Activated T-helper 1 cell treated with Interleukin-2 at 50 U/mL for 16 hours (primary cell): ENCODE data around the gene TBATA.

Experiments used
- DNase-seq: peaks from one replicate; pipeline ENCODE4 v3.0.0-alpha.2; 2020; ENCODE audit warnings: low read depth

TBATA gene

DNA sequence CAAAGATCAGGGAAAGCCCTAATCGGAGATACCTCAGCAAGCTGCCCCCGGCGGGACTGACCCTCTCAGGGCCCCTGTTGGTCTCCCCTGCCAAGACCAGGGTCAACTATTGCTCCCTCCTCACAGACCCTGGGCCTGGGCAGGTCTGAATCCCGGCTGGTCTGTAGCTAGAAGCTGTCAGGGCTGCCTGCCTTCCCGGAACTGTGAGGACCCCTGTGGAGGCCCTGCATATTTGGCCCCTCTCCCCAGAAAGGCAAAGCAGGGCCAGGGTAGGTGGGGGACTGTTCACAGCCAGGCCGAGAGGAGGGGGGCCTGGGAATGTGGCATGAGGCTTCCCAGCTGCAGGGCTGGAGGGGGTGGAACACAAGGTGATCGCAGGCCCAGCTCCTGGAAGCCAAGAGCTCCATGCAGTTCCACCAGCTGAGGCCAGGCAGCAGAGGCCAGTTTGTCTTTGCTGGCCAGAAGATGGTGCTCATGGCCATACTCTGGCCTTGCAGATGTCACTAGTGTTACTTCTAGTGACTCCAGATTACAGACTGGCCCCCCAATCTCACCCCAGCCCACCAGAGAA lies 24.1 kb downstream of the TBATA start:
- no peak for DNase-seq

- DNase-seq: no peak
Measured at GRCh38 chr10:70760271-70760787, 24.8 kb downstream of the TBATA start.

DNA sequence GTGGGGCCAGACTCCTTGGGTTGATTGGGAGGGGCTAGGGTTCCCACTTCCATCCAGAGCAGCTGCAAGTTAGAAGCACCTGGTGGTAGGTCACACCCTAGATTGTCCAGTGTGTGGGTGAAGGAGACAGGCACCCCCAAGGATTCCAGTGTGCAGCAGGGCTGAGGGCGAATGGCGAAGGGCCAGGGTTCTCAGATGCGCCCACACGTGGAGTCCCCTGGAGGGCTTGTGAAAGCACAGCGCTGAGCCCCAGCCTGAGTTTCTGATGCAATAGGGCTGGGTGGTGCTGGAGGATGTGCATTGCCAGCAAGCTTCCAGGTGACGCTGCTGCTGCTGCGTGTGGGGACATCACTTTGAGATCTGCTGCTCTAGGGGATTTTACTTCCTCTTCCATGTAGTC lies 25.4 kb downstream of the TBATA start:
- DNase-seq: no peak

GRCh38 chr10:70758757-70759514 lies 26.2 kb downstream of the TBATA start:
- DNase-seq: peak; percentile 33

DNA sequence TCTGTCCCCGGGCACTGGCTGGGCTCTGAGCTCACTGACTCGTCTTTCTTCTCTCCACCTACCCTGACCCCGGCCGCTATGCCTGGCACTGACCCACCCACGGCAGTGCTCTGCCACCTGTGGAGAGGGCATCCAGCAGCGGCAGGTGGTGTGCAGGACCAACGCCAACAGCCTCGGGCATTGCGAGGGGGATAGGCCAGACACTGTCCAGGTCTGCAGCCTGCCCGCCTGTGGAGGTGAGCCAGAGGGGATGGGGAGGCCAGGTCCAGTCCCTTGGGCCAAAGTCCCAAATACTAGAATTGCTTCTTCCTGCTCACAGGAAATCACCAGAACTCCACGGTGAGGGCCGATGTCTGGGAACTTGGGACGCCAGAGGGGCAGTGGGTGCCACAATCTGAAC lies 27.3 kb downstream of the TBATA start:
- no peak for DNase-seq

- no peak for DNase-seq
Measured at GRCh38 chr10:70756700-70757360, 28.3 kb downstream of the TBATA start.

- no peak for DNase-seq
Measured at GRCh38 chr10:70753841-70754621, 31.1 kb downstream of the TBATA start.

- DNase-seq: no peak
Measured at GRCh38 chr10:70753026-70753663, 32.0 kb downstream of the TBATA start.

GRCh38 chr10:70752571-70752970 lies 32.6 kb downstream of the TBATA start:
- no peak for DNase-seq

- DNase-seq: no peak
Measured at GRCh38 chr10:70751991-70752390, 33.2 kb downstream of the TBATA start.

GRCh38 chr10:70751356-70751755 lies 33.8 kb downstream of the TBATA start:
- DNase-seq: no peak

DNA sequence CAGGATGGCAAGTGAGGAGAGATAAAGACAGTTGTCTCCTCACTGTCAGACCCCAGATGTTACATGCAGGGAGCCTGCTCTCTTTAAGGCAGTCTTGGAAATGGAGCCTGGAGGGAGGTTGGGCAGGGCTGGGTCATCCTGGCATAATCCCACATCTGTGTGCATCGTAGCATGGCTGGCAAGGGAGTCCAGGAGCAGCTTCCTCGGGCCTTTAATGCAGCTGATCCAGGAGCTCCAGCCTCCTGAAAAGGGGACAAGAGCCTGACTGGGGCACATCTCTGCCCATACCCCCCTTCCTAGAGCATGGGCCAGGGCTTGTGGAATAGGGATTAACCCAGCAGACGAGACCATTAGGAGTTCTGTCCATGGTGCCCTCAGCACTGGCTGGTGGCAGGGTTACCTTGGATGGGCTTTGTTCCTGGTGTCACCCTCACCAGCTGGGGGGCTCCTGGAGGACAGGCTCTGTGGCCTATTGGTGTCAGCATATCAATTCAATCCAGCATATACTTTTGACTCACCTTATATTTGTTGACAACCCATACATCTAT lies 34.9 kb downstream of the TBATA start:
- no peak for DNase-seq

DNA sequence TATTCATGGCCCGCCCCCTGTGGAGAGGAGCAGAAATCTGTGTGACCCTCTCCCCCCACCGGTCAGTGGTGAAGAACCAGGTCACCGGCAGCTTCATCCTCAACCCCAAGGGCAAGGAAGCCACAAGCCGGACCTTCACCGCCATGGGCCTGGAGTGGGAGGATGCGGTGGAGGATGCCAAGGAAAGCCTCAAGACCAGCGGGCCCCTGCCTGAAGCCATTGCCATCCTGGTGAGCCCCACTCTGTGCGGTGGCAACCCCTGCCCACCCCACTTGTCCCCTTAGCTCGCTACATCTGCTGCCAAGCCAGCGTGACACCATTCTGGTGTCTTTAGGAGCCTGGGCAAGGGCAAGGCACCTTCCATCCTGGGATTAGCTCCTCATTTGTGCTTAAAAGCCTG lies 35.4 kb downstream of the TBATA start:
- no peak for DNase-seq

GRCh38 chr10:70748801-70749573 lies 36.2 kb downstream of the TBATA start:
- DNase-seq: no peak

DNA sequence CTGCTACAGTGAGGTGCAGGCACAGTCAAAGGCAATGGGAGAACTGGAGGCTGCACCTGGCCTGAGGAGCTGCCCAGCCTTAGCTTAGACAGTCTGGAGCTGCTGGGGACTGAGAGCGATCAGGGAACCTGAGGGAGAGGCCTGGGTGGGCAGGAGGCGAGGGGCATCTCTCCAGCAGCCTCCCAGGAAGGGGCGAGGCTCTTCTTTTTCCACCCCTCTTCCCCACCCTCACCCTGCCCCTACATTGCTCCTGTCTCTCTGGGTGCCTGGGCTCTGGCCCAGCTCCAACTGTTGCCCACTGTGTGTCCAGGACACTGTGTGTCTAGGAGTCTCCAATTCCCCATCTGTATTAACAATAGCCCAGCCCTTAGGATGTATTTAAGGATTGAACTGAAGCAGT lies 36.9 kb downstream of the TBATA start:
- no peak for DNase-seq

GRCh38 chr10:70747192-70747965 lies 37.8 kb downstream of the TBATA start:
- no peak for DNase-seq

GRCh38 chr10:70745555-70745954 lies 39.6 kb downstream of the TBATA start:
- DNase-seq: no peak

DNA sequence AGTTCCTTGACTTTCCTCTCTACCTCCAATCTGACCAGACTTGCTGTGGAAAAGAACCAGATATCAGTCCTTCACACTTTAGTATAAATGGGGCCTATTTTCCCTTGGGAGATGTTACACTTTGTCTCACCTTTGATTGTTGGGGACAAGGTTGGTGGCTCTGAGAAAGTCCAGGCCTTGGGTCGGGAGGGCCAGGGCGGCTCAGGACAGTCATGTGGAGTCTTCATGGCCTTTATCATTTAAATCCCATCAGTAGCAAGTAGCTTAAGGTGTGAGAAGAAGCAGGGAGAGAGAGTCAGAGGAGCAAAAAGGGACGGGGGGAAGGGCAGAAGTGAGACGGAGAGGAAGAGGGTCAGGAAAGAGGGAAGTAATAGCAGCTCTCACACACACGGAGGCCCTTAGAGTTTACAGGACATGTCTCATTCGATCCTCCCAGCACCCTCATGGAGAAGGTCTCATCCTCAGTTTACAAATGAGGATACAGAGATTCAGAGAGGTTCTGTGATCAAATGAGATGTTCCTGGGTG lies 40.5 kb downstream of the TBATA start:
- no peak for DNase-seq

DNA sequence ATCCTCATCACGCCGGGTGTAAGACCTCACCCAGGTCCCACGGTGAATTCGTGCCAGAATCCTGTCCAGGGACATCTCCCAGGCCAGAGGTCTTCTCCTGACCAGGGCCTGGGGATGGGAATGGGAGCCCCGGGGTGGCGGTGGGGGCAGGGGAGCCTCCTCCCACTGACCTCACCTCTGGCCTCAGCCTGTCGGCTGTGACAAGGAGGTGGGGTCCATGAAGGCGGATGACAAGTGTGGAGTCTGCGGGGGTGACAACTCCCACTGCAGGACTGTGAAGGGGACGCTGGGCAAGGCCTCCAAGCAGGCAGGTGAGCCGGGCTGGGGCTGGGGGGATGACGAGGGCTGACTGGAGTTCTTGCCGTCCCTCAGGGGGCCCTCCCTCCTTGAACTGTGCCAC lies 41.3 kb downstream of the TBATA start:
- no peak for DNase-seq

DNA sequence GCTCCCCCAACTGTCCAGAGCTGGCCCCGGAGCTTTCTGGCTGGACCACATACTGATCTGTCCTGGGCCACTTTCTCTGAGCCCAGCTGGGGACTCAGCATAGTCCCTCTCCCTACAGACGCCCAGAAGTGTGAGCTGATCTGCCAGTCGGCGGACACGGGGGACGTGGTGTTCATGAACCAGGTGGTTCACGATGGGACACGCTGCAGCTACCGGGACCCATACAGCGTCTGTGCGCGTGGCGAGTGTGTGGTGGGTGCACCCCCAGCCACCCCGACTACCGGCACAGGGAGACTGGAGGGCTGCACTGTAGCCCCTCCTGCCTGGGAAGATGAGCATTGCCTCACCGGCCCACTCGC lies 41.8 kb downstream of the TBATA start:
- no peak for DNase-seq
